ENCODE results near the gene FOXF1.

GRCh38 chr16:86541560-86541959, 31.2 kb downstream of the FOXF1 start:
- TF ChIP-seq CTCF (IDR thresholded peaks at IDR 0.05): no peak
- no peak for TF ChIP-seq POLR2A (IDR thresholded peaks at IDR 0.05)
- no peak for TF ChIP-seq EP300 (IDR thresholded peaks at IDR 0.05; ENCODE audit: low read depth)
